ENCODE results near the gene KIAA0930.

Gene KIAA0930

DNA sequence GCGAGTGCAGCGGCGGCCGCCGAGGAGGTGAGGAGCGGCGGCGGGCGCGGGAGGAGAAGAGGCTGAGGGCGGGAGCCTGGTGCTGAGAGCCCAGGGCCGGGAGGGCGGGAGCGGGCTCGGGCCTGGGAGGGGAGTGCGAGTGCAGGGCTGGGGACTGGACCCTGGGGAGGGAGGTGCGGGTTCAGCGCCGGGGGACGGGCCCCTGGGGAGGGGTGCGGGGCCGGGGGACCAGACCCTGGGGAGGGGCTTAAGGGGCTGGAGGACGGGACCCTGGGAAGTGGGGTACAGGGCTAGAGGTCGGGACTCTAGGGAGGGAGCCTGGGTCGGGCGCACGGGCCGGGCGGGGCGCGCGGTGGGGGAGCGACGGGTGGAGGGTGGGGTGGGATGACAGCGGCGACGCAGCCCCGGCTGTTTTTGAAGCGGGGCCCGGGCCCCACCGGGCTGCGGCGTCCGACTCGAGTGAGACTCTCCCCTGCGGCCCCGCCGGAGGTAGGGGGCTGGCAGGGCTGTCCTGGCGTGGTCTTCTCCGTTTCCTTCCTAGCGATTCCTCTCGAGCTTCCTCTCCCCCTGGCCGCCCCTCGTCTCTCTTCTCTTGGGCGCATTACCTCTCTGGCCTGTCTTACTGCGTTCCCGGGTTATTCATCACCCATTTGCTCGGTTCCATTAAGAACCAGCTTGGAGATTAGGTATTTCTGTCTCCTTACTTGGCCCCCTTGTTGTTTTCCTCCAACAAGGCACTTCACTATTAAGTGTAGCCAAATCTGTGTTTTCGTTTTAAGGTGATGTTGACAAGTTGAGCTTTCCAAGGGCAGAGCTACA lies 76.2 kb downstream of the KIAA0930 start:
- TF ChIP-seq EGR1 (IDR thresholded peaks at IDR 0.05) (no peak), CREB1 (IDR thresholded peaks at IDR 0.05; ENCODE audit: low read depth) (no peak), TEAD4 (IDR thresholded peaks at IDR 0.05) (no peak), TAF1 (IDR thresholded peaks at IDR 0.05; ENCODE audit: low read depth) (no peak), ZBTB7A (IDR thresholded peaks at IDR 0.05; ENCODE audit: low read depth) (no peak; the same call in 1 of the 2 replicates)
- TF ChIP-seq, protein P1, sequence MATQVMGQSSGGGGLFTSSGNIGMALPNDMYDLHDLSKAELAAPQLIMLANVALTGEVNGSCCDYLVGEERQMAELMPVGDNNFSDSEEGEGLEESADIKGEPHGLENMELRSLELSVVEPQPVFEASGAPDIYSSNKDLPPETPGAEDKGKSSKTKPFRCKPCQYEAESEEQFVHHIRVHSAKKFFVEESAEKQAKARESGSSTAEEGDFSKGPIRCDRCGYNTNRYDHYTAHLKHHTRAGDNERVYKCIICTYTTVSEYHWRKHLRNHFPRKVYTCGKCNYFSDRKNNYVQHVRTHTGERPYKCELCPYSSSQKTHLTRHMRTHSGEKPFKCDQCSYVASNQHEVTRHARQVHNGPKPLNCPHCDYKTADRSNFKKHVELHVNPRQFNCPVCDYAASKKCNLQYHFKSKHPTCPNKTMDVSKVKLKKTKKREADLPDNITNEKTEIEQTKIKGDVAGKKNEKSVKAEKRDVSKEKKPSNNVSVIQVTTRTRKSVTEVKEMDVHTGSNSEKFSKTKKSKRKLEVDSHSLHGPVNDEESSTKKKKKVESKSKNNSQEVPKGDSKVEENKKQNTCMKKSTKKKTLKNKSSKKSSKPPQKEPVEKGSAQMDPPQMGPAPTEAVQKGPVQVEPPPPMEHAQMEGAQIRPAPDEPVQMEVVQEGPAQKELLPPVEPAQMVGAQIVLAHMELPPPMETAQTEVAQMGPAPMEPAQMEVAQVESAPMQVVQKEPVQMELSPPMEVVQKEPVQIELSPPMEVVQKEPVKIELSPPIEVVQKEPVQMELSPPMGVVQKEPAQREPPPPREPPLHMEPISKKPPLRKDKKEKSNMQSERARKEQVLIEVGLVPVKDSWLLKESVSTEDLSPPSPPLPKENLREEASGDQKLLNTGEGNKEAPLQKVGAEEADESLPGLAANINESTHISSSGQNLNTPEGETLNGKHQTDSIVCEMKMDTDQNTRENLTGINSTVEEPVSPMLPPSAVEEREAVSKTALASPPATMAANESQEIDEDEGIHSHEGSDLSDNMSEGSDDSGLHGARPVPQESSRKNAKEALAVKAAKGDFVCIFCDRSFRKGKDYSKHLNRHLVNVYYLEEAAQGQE (IDR thresholded peaks at IDR 0.05; ENCODE audit: low read depth) = no peak

GRCh38 chr22:45163451-45164269 lies 77.0 kb downstream of the KIAA0930 start, which contains the start of gene NUP50:
TSS of gene NUP50 (plus strand) at chr22:45163925. CDS start at chr22:45168178, 4,253 bp downstream.
- TF ChIP-seq, protein P1 (IDR thresholded peaks at IDR 0.05; ENCODE audit: low read depth) = no peak
- TF ChIP-seq, protein P2, sequence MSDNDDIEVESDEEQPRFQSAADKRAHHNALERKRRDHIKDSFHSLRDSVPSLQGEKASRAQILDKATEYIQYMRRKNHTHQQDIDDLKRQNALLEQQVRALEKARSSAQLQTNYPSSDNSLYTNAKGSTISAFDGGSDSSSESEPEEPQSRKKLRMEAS (IDR thresholded peaks at IDR 0.05) = peak; percentile 99
- TF ChIP-seq RAD21 (IDR thresholded peaks at IDR 0.05; ENCODE audit: low read depth) = no peak
- TF ChIP-seq FOXM1 (IDR thresholded peaks at IDR 0.05; ENCODE audit: borderline replicate concordance, low read depth) = no peak
- no peak for TF ChIP-seq CREB1 (IDR thresholded peaks at IDR 0.05; ENCODE audit: low read depth)
- TF ChIP-seq, protein P3, sequence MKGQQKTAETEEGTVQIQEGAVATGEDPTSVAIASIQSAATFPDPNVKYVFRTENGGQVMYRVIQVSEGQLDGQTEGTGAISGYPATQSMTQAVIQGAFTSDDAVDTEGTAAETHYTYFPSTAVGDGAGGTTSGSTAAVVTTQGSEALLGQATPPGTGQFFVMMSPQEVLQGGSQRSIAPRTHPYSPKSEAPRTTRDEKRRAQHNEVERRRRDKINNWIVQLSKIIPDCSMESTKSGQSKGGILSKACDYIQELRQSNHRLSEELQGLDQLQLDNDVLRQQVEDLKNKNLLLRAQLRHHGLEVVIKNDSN (IDR thresholded peaks at IDR 0.05) = peak; percentile 76
- peak; percentile 41; the same call in 1 of the 2 replicates for TF ChIP-seq TCF12 (IDR thresholded peaks at IDR 0.05; ENCODE audit: low read depth)
- TF ChIP-seq NFIC (IDR thresholded peaks at IDR 0.05) = no peak
- TF ChIP-seq ZBTB7A (IDR thresholded peaks at IDR 0.05; ENCODE audit: low read depth) = peak; percentile 10; the same call in 1 of the 2 replicates
- TF ChIP-seq YY1 (IDR thresholded peaks at IDR 0.05; ENCODE audit: low read depth) = peak; percentile 84
- no peak for TF ChIP-seq EP300 (IDR thresholded peaks at IDR 0.05; ENCODE audit: borderline replicate concordance)
- peak; percentile 62 for TF ChIP-seq TAF1 (IDR thresholded peaks at IDR 0.05; ENCODE audit: low read depth)
- peak; percentile 18; the same call in 1 of the 2 replicates for TF ChIP-seq TEAD4 (IDR thresholded peaks at IDR 0.05)
- no peak for TF ChIP-seq EGR1 (IDR thresholded peaks at IDR 0.05)
- no peak for TF ChIP-seq CEBPB (IDR thresholded peaks at IDR 0.05)

DNA sequence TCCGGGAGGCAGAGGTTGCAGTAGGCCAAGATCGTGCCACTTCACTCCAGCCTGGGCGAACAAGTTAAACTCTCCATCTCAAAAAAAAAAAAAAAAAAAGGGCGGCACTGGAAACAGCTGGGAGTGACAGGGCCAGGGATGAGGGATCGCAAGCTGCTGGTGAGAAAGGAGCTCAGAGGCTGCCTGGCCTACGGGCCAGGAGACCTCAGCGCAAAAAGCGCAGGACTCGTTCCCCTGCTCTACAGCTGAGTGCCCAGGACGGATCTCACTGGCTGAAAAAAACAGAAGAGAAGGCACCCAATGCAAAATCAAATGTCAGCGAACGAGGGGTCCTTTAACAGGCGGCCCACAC lies 77.6 kb downstream of the KIAA0930 start:
- no peak for TF ChIP-seq CEBPB (IDR thresholded peaks at IDR 0.05)
- no peak for TF ChIP-seq RAD21 (IDR thresholded peaks at IDR 0.05; ENCODE audit: low read depth)
- TF ChIP-seq EP300 (IDR thresholded peaks at IDR 0.05; ENCODE audit: borderline replicate concordance) = no peak
- no peak for TF ChIP-seq NFIC (IDR thresholded peaks at IDR 0.05)
- TF ChIP-seq YY1 (IDR thresholded peaks at IDR 0.05; ENCODE audit: low read depth) = no peak
- TF ChIP-seq, protein P1 (IDR thresholded peaks at IDR 0.05; ENCODE audit: low read depth) = no peak
- no peak for TF ChIP-seq CREB1 (IDR thresholded peaks at IDR 0.05; ENCODE audit: low read depth)
- TF ChIP-seq EGR1 (IDR thresholded peaks at IDR 0.05) = no peak
- TF ChIP-seq TAF1 (IDR thresholded peaks at IDR 0.05; ENCODE audit: low read depth) = no peak
- TF ChIP-seq ZBTB7A (IDR thresholded peaks at IDR 0.05; ENCODE audit: low read depth) = no peak
- TF ChIP-seq, protein P2 (IDR thresholded peaks at IDR 0.05) = no peak
- no peak for TF ChIP-seq FOXM1 (IDR thresholded peaks at IDR 0.05; ENCODE audit: borderline replicate concordance, low read depth)
- no peak for TF ChIP-seq TCF12 (IDR thresholded peaks at IDR 0.05; ENCODE audit: low read depth)
- TF ChIP-seq, protein P3 (IDR thresholded peaks at IDR 0.05) = no peak
- no peak for TF ChIP-seq TEAD4 (IDR thresholded peaks at IDR 0.05)
